ENCODE measurements around the gene TRAT1. TPM values are rescaled to one million over a fixed set of nuclear protein-coding genes. Genes with fewer than 3 reads are reported as not detected.

The TRAT1 gene
- total and polyA plus RNA-seq, 2 donors from 2014 or later: 1.9 TPM; not detected in 1

DNA sequence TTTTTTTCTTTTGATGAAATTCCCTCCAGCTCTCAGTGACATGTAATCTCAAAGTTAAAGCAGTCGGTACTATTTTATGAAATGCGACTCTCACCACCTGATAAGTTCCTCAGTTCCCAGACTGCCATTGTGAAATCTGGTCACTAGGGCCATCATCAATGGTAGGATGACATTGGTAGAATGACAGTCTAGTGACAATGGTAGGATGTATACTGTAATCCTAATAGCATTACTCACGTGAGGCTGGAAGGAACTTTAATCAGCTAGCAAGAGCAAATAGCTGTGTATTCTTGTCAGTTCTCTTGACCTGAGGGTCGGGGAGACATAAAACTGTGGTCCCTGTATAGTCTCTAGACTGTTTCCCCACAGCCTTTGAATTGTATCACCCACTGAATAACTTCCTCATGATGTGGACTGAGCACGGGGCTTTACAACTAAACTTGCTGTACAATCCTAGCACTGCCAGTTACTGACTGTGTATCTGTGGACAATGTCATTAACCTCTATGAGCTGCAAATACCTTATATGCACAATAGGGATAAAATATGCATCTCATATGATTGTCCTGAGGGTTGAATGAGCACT is 23.2 kb downstream of the TRAT1 start:
- no peaks in the 10 kb centered on the region for H3K4me1 ChIP-seq (ENCODE audit: control insufficient read depth in 2 of 3, insufficient read depth in 2 of 3, low read depth in 1 of 3, low read length in 3 of 3)
- DNase-seq: no peak
- H3K27ac ChIP-seq (ENCODE audit: low read depth in 2 of 2, low read length in 2 of 2): no peak overlapping the region
- H3K36me3 ChIP-seq (ENCODE audit: control insufficient read depth in 2 of 3, insufficient read depth in 3 of 3, low read length in 3 of 3): no peaks in the 10 kb centered on the region
- TF ChIP-seq, protein P1, sequence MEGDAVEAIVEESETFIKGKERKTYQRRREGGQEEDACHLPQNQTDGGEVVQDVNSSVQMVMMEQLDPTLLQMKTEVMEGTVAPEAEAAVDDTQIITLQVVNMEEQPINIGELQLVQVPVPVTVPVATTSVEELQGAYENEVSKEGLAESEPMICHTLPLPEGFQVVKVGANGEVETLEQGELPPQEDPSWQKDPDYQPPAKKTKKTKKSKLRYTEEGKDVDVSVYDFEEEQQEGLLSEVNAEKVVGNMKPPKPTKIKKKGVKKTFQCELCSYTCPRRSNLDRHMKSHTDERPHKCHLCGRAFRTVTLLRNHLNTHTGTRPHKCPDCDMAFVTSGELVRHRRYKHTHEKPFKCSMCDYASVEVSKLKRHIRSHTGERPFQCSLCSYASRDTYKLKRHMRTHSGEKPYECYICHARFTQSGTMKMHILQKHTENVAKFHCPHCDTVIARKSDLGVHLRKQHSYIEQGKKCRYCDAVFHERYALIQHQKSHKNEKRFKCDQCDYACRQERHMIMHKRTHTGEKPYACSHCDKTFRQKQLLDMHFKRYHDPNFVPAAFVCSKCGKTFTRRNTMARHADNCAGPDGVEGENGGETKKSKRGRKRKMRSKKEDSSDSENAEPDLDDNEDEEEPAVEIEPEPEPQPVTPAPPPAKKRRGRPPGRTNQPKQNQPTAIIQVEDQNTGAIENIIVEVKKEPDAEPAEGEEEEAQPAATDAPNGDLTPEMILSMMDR (IDR thresholded peaks at IDR 0.05; ENCODE audit: borderline replicate concordance, extremely low read depth, insufficient read depth): no peak
- H3K9me3 ChIP-seq (ENCODE audit: control insufficient read depth in 2 of 3, insufficient read depth in 1 of 3, low read length in 3 of 3): no peaks in the 10 kb centered on the region
- no peaks in the 10 kb centered on the region for H3K27me3 ChIP-seq (ENCODE audit: control insufficient read depth, insufficient read depth, low read length)
- intact Hi-C loops (cut with DNase I): no loop called here
- no peak overlapping the region for H3K4me3 ChIP-seq (ENCODE audit: low read length in 3 of 3)
- H3K9ac ChIP-seq (ENCODE audit: low read length in 3 of 3): no peak overlapping the region
- FAIRE-seq: no peak

DNA sequence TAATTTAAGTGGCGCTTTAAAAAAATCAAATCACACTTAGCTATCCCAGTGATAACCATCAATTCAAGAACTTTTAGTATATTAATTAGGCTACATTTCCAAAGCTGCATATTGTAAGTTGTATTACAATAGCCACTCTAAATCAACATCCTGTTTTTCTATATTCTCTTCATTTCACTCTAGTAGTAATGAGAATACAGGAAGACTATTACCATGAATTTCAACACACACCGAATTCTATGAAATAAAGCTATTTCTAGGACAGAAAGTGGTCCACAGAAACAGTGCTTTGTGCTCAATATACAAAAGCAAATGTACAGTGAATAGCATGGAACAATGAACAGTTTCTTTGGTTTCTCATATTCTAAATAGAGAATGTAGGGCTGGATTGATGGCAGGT is 24.6 kb downstream of the TRAT1 start:
- Histone ChIP-seq H3K36me3 (ENCODE audit: control insufficient read depth in 2 of 3, insufficient read depth in 3 of 3, low read length in 3 of 3) (no peaks in the 10 kb centered on the region), H3K9me3 (ENCODE audit: control insufficient read depth in 2 of 3, insufficient read depth in 1 of 3, low read length in 3 of 3) (no peaks in the 10 kb centered on the region), H3K4me1 (ENCODE audit: control insufficient read depth in 2 of 3, insufficient read depth in 2 of 3, low read depth in 1 of 3, low read length in 3 of 3) (no peaks in the 10 kb centered on the region), H3K27me3 (ENCODE audit: control insufficient read depth, insufficient read depth, low read length) (no peaks in the 10 kb centered on the region), H3K9ac (ENCODE audit: low read length in 3 of 3) (no peak overlapping the region), H3K27ac (ENCODE audit: low read depth in 2 of 2, low read length in 2 of 2) (no peak overlapping the region), H3K4me3 (ENCODE audit: low read length in 3 of 3) (no peak overlapping the region)
- FAIRE-seq: no peak
- intact Hi-C loops (cut with DNase I): no loop called here
- TF ChIP-seq, protein P1 (IDR thresholded peaks at IDR 0.05; ENCODE audit: borderline replicate concordance, extremely low read depth, insufficient read depth): no peak
- DNase-seq: no peak

DNA sequence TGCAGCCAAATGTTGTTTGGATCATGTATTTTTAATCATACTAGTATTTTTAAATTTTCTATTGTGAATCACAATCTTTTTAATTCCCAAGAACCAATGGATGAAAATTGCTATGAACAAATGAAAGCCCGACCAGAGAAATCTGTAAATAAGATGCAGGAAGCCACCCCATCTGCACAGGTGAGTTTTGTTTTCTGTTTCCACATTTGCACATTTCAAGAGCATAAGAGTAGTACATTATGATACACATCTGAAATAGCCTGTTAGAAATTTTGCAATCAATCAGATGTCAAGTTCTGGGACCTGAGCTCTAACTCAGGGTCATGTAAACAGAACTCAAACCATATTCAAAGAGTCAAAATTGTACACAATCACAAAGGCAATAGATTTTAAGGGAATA is 26.5 kb downstream of the TRAT1 start:
- Histone ChIP-seq H3K4me3 (ENCODE audit: low read length in 3 of 3) (no peak overlapping the region), H3K4me1 (ENCODE audit: control insufficient read depth in 2 of 3, insufficient read depth in 2 of 3, low read depth in 1 of 3, low read length in 3 of 3) (no peaks in the 10 kb centered on the region), H3K9me3 (ENCODE audit: control insufficient read depth in 2 of 3, insufficient read depth in 1 of 3, low read length in 3 of 3) (no peaks in the 10 kb centered on the region), H3K27me3 (ENCODE audit: control insufficient read depth, insufficient read depth, low read length) (no peaks in the 10 kb centered on the region), H3K27ac (ENCODE audit: low read depth in 2 of 2, low read length in 2 of 2) (no peak overlapping the region), H3K9ac (ENCODE audit: low read length in 3 of 3) (no peak overlapping the region), H3K36me3 (ENCODE audit: control insufficient read depth in 2 of 3, insufficient read depth in 3 of 3, low read length in 3 of 3) (no peaks in the 10 kb centered on the region)
- no peak for DNase-seq
- intact Hi-C loops (cut with DNase I): no loop called here
- FAIRE-seq: no peak
- TF ChIP-seq, protein P1 (IDR thresholded peaks at IDR 0.05; ENCODE audit: borderline replicate concordance, extremely low read depth, insufficient read depth): no peak

DNA sequence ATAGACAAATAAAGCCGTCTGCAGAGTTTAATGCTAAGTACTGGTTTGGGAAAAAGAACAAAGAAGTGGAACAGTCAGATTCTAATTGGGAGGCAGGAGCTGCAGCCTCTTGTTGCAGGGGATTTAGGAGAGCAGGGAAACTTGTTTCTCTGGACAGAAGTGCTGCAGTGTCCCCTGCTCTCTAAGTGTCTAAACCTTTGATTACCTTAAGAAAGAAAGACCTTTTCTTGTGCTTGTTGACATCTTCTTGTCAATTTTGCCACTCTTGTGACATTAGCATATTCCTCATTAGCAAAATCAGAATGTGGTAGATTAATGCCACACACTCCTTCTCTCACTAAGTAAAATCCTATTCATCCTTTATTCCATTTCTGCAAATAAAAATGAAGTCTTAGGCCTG is 38.8 kb downstream of the TRAT1 start:
- Histone ChIP-seq H3K9me3 (ENCODE audit: control insufficient read depth in 2 of 3, insufficient read depth in 1 of 3, low read length in 3 of 3) (no peaks in the 10 kb centered on the region), H3K27me3 (ENCODE audit: control insufficient read depth, insufficient read depth, low read length) (no peaks in the 10 kb centered on the region), H3K4me1 (ENCODE audit: control insufficient read depth in 2 of 3, insufficient read depth in 2 of 3, low read depth in 1 of 3, low read length in 3 of 3) (no peaks in the 10 kb centered on the region), H3K9ac (ENCODE audit: low read length in 3 of 3) (no peak overlapping the region), H3K4me3 (ENCODE audit: low read length in 3 of 3) (no peak overlapping the region), H3K36me3 (ENCODE audit: control insufficient read depth in 2 of 3, insufficient read depth in 3 of 3, low read length in 3 of 3) (no peaks in the 10 kb centered on the region), H3K27ac (ENCODE audit: low read depth in 2 of 2, low read length in 2 of 2) (no peak overlapping the region)
- DNase-seq (no peak), FAIRE-seq (no peak)
- intact Hi-C loops (cut with DNase I): no loop called here
- TF ChIP-seq, protein P1 (IDR thresholded peaks at IDR 0.05; ENCODE audit: borderline replicate concordance, extremely low read depth, insufficient read depth): no peak
